Measurements from ENCODE around the gene NLGN4Y.
"Not testable (repeated sequence)": the region's sequence is repeated elsewhere in the genome, so short reads cannot be mapped to it uniquely, and the experiment has no call there.

The NLGN4Y gene

DNA sequence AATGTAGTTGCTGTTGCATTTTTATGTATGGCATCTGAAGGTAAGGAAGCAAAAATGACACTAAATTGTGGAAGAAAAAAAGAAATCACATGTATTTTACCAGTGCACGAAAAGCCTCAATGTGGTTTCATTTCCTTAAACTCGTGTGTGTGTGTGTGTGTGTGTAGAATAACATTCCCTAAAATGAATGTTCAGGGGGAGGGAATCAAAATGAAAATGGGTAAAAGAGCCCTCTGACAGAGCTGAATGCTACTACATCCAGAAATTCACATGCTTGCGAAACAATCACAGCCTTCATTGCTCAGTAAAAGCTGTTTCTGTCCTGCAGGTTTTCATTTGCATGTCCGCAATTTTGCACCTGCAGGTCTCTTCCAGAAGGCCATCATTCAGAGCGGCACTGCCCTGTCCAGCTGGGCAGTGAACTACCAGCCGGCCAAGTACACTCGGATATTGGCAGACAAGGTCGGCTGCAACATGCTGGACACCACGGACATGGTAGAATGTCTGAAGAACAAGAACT, 305.1 kb downstream of the NLGN4Y start:
- Histone ChIP-seq H3K9me3 (ENCODE audit: control insufficient read depth in 2 of 2, low read length in 2 of 2) (no peaks in the 10 kb centered on the region), H3K4me1 (ENCODE audit: control insufficient read depth, insufficient read depth, low read length) (no peaks in the 10 kb centered on the region), H3K4me3 (ENCODE audit: low read length in 2 of 2) (no peak overlapping the region), H3K27ac (ENCODE audit: low read length) (no peak overlapping the region), H3K9ac (ENCODE audit: low read length in 2 of 2) (no peak overlapping the region), H3K36me3 (ENCODE audit: control insufficient read depth in 2 of 2, insufficient read depth in 2 of 2, low read length in 2 of 2) (no peaks in the 10 kb centered on the region), H3K27me3 (ENCODE audit: control insufficient read depth in 1 of 2, insufficient read depth in 2 of 2, low read length in 2 of 2) (no peaks in the 10 kb centered on the region)

DNA sequence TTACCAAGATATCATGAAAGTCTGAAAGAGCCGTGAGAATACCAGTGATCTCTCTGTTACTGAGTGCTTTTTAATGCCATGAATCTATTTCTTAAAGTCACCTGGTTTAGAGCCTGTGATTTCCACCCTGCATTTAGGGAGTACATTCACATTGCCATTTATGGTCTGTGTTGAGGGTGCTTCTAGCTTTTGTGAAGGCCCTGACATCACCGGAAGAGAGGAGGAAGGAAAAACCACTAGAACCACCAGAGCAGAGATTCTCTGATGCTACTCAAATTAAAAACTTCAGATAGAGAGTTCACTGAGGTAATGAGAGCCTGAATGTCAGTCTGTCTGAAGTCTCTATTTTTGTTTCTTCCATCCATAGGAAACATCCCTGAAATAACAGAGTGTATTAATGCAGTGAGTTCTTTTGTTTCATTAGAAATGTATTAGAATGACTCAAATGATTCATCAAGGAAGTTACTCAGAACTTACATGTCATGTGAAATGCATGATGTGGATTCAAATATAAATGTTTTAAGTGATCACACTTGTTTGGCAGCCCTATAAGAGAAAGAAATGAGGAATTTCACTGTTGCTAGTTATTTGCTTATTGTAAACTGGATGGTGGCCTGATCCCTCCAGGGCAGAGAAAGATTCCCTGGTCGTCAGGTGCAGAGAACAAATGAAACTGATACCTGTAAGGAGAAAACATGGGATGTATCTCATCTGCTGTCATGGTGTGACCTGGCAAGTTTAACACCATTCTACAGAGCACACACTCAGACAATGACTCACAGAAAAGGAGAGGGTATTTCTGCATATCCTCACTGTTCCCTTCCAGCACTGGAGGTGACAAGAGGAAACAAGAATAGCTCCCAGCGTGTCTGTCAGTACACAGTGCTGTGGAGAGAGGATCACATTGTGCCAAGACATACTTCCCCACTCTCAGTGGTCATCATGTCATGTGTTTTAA, 310.1 kb downstream of the NLGN4Y start:
- no peaks in the 10 kb centered on the region for H3K9me3 ChIP-seq (ENCODE audit: control insufficient read depth in 2 of 2, low read length in 2 of 2)
- no peak overlapping the region for H3K4me3 ChIP-seq (ENCODE audit: low read length in 2 of 2)
- no peak overlapping the region for H3K27ac ChIP-seq (ENCODE audit: low read length)
- H3K4me1 ChIP-seq (ENCODE audit: control insufficient read depth, insufficient read depth, low read length) = no peaks in the 10 kb centered on the region
- H3K9ac ChIP-seq (ENCODE audit: low read length in 2 of 2) = no peak overlapping the region
- H3K27me3 ChIP-seq (ENCODE audit: control insufficient read depth in 1 of 2, insufficient read depth in 2 of 2, low read length in 2 of 2) = no peaks in the 10 kb centered on the region
- H3K36me3 ChIP-seq (ENCODE audit: control insufficient read depth in 2 of 2, insufficient read depth in 2 of 2, low read length in 2 of 2) = no peaks in the 10 kb centered on the region

GRCh38 chrY:14837466-14837865, 313.1 kb downstream of the NLGN4Y start:
- no peaks in the 10 kb centered on the region for H3K27me3 ChIP-seq (ENCODE audit: control insufficient read depth in 1 of 2, insufficient read depth in 2 of 2, low read length in 2 of 2)
- H3K4me3 ChIP-seq (ENCODE audit: low read length in 2 of 2) = no peak overlapping the region
- no peaks in the 10 kb centered on the region for H3K9me3 ChIP-seq (ENCODE audit: control insufficient read depth in 2 of 2, low read length in 2 of 2)
- no peak overlapping the region for H3K27ac ChIP-seq (ENCODE audit: low read length)
- H3K4me1 ChIP-seq (ENCODE audit: control insufficient read depth, insufficient read depth, low read length) = no peaks in the 10 kb centered on the region
- H3K9ac ChIP-seq (ENCODE audit: low read length in 2 of 2) = no peak overlapping the region
- no peaks in the 10 kb centered on the region for H3K36me3 ChIP-seq (ENCODE audit: control insufficient read depth in 2 of 2, insufficient read depth in 2 of 2, low read length in 2 of 2)

DNA sequence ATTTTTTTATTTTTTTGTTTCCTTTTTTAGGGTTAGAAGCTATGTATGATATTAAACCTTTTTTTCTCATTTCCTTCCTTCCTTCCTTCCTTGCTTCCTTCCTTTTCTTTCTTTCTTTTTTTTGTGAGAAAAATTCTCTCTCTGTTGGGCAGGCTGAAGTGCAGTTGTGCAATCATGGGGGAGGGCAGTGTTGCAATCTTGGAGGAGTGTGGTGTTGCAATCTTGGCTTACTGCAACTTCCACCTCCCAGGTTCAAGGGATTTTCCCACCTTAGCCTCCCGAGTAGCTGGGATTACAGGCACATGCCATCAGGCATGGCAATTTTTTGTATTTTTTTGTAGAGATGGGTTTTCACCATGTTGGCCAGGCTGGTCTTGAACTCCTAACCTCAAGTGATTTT, 326.4 kb downstream of the NLGN4Y start:
- Histone ChIP-seq H3K4me1 (ENCODE audit: control insufficient read depth, insufficient read depth, low read length) (no peaks in the 10 kb centered on the region), H3K36me3 (ENCODE audit: control insufficient read depth in 2 of 2, insufficient read depth in 2 of 2, low read length in 2 of 2) (no peaks in the 10 kb centered on the region), H3K4me3 (ENCODE audit: low read length in 2 of 2) (no peak overlapping the region), H3K27me3 (ENCODE audit: control insufficient read depth in 1 of 2, insufficient read depth in 2 of 2, low read length in 2 of 2) (no peaks in the 10 kb centered on the region), H3K9me3 (ENCODE audit: control insufficient read depth in 2 of 2, low read length in 2 of 2) (no peaks in the 10 kb centered on the region), H3K27ac (ENCODE audit: low read length) (no peak overlapping the region), H3K9ac (ENCODE audit: low read length in 2 of 2) (no peak overlapping the region)

GRCh38 chrY:14860448-14860847, 336.1 kb downstream of the NLGN4Y start:
- H3K4me1 ChIP-seq (ENCODE audit: control insufficient read depth, insufficient read depth, low read length) = no peaks in the 10 kb centered on the region
- no peak overlapping the region for H3K9ac ChIP-seq (ENCODE audit: low read length in 2 of 2)
- no peaks in the 10 kb centered on the region for H3K27me3 ChIP-seq (ENCODE audit: control insufficient read depth in 1 of 2, insufficient read depth in 2 of 2, low read length in 2 of 2)
- H3K4me3 ChIP-seq (ENCODE audit: low read length in 2 of 2) = no peak overlapping the region
- no peaks in the 10 kb centered on the region for H3K9me3 ChIP-seq (ENCODE audit: control insufficient read depth in 2 of 2, low read length in 2 of 2)
- H3K27ac ChIP-seq (ENCODE audit: low read length) = no peak overlapping the region
- no peaks in the 10 kb centered on the region for H3K36me3 ChIP-seq (ENCODE audit: control insufficient read depth in 2 of 2, insufficient read depth in 2 of 2, low read length in 2 of 2)

GRCh38 chrY:14861033-14861432, 336.7 kb downstream of the NLGN4Y start:
- not testable (repeated sequence) for H3K4me3 ChIP-seq (ENCODE audit: low read length in 2 of 2); H3K4me1 ChIP-seq (ENCODE audit: control insufficient read depth, insufficient read depth, low read length); H3K9ac ChIP-seq (ENCODE audit: low read length in 2 of 2); H3K27ac ChIP-seq (ENCODE audit: low read length); H3K27me3 ChIP-seq (ENCODE audit: control insufficient read depth in 1 of 2, insufficient read depth in 2 of 2, low read length in 2 of 2); H3K9me3 ChIP-seq (ENCODE audit: control insufficient read depth in 2 of 2, low read length in 2 of 2); H3K36me3 ChIP-seq (ENCODE audit: control insufficient read depth in 2 of 2, insufficient read depth in 2 of 2, low read length in 2 of 2)

GRCh38 chrY:14871971-14872370, 347.6 kb downstream of the NLGN4Y start:
- no peaks in the 10 kb centered on the region for H3K9me3 ChIP-seq (ENCODE audit: control insufficient read depth in 2 of 2, low read length in 2 of 2)
- H3K4me3 ChIP-seq (ENCODE audit: low read length in 2 of 2) = no peak overlapping the region
- H3K36me3 ChIP-seq (ENCODE audit: control insufficient read depth in 2 of 2, insufficient read depth in 2 of 2, low read length in 2 of 2) = no peaks in the 10 kb centered on the region
- no peaks in the 10 kb centered on the region for H3K4me1 ChIP-seq (ENCODE audit: control insufficient read depth, insufficient read depth, low read length)
- H3K9ac ChIP-seq (ENCODE audit: low read length in 2 of 2) = no peak overlapping the region
- H3K27me3 ChIP-seq (ENCODE audit: control insufficient read depth in 1 of 2, insufficient read depth in 2 of 2, low read length in 2 of 2) = no peaks in the 10 kb centered on the region
- no peak overlapping the region for H3K27ac ChIP-seq (ENCODE audit: low read length)
